K562 (cell line): ENCODE measurements around the gene UFC1. TPM values are rescaled to one million over a fixed set of nuclear protein-coding genes. Genes with fewer than 3 reads are reported as not detected.
"Not testable (repeated sequence)": the region's sequence is repeated elsewhere in the genome, so short reads cannot be mapped to it uniquely, and the experiment has no call there.

Experiments
- ATAC-seq: fragments of 200-7000 bp; cut with Tn5 transposase; 3 replicates; pipeline ENCODE4 v1.9.1; 2020; ENCODE audit warnings: moderate library complexity
- BruUV-seq: library from RNA; stranded (reverse); fragments of 400-500 nt; replicated peaks from 2 replicates; lab custom pipeline; 2021; lab: Mats Ljungman, UMichigan
- CTCF ChIA-PET: fragments of 300-600 bp; formaldehyde crosslinking; extraction: SDS; loops from one replicate; lab custom pipeline; 2021; ENCODE audit warnings: low intra/inter-chr PET ratio; lab: Yijun Ruan, JAX
- POLR2A ChIA-PET: fragments of 300-600, 350-650 bp; sonication (Branson Sonifier 250); formaldehyde crosslinking; extraction: SDS; loops from one replicate; lab custom pipeline; 2021; ENCODE audit warnings: antibody characterized with exemption, inconsistent platforms; lab: Yijun Ruan, JAX
- DNase-seq, 4 experiments: peaks; one replicate each; pipeline versions ENCODE4 v3.0.0 to v3.0.0-alpha.2; 2011 to 2018; ENCODE audit warnings: low spot score in 3 of 4, mixed read lengths in 3 of 4; ENCODE audit errors: extremely low read depth in 1 of 4
- FAIRE-seq: peaks from 2 replicates; lab custom pipeline; 2011; peaks lifted over from hg19 to GRCh38; lab: Jason Lieb, UNC
- H2AFZ ChIP-seq: 2 replicates; pipeline ENCODE4 v1.6.0; 2011; ENCODE audit warnings: low read depth, low read length, control low read depth, inconsistent platforms
- H3K27ac ChIP-seq: fragments of 200-600 bp; 3 replicates; pipeline ENCODE4 v1.8.0; 2011; ENCODE audit warnings: low read depth, mild to moderate bottlenecking, control low read depth, inconsistent platforms, low read length, moderate library complexity, mixed read lengths; ENCODE audit errors: extremely low read depth
- H3K27me3 ChIP-seq, 2 experiments: fragments of 300-600 bp in 1 of 2; 2 replicates in 1 of 2; 3 replicates in 1 of 2; pipeline versions ENCODE4 v1.6.0 to v1.8.0; 2011; ENCODE audit warnings: inconsistent platforms in 2 of 2, low read length in 2 of 2, mild to moderate bottlenecking in 1 of 2, mixed read lengths in 1 of 2, moderate library complexity in 1 of 2; ENCODE audit not compliant: control insufficient read depth in 2 of 2, insufficient read depth in 2 of 2
- H3K36me3 ChIP-seq: fragments of 300-600 bp; 3 replicates; pipeline ENCODE4 v1.8.0; 2011; ENCODE audit warnings: mild to moderate bottlenecking, low read length, inconsistent platforms; ENCODE audit not compliant: control insufficient read depth, insufficient read depth
- H3K4me1 ChIP-seq, 2 experiments: fragments of 200-600 bp in 1 of 2; replicated peaks in 1 of 2; 2 replicates in 1 of 2; 3 replicates in 1 of 2; pipeline versions ENCODE4 v1.5.1 to v1.8.0; 2011; ENCODE audit warnings: inconsistent platforms in 2 of 2, low read length in 2 of 2, mild to moderate bottlenecking in 1 of 2, mixed read lengths in 1 of 2, moderate library complexity in 1 of 2; ENCODE audit not compliant: control insufficient read depth in 2 of 2, insufficient read depth in 2 of 2
- H3K4me2 ChIP-seq: 2 replicates; pipeline ENCODE4 v1.6.1; 2011; ENCODE audit warnings: low read length, control low read depth, inconsistent platforms, mixed read lengths; ENCODE audit not compliant: insufficient read depth
- H3K4me3 ChIP-seq: fragments of 200-600 bp; sonication (generic), shearing (Covaris generic); 2 replicates; pipeline ENCODE4 v1.5.1; 2016; ENCODE audit warnings: control low read depth, inconsistent platforms
- H3K79me2 ChIP-seq: fragments of 200-600 bp; 3 replicates; pipeline ENCODE4 v1.8.0; 2011; ENCODE audit warnings: low read length, inconsistent platforms; ENCODE audit not compliant: control insufficient read depth, insufficient read depth
- H3K9ac ChIP-seq, 2 experiments: 2 replicates each; pipeline versions ENCODE4 v1.6.0 to v1.6.1; 2011; ENCODE audit warnings: low read depth in 2 of 2, low read length in 2 of 2, control low read depth in 1 of 2, inconsistent platforms in 1 of 2, mild to moderate bottlenecking in 1 of 2, mixed read lengths in 1 of 2; ENCODE audit not compliant: insufficient read depth in 1 of 2
- H3K9me1 ChIP-seq: one replicate; pipeline ENCODE4 v1.6.0; 2011; ENCODE audit warnings: inconsistent platforms, mild to moderate bottlenecking, low read length, moderate library complexity; ENCODE audit not compliant: control insufficient read depth, insufficient read depth
- H3K9me3 ChIP-seq: replicated peaks from 2 replicates; pipeline ENCODE4 v1.5.1; 2011; ENCODE audit warnings: low read depth, low read length, inconsistent platforms; ENCODE audit not compliant: control insufficient read depth, insufficient read depth
- H4K20me1 ChIP-seq: replicated peaks from 2 replicates; pipeline ENCODE4 v1.6.1; 2011; ENCODE audit warnings: low read length, inconsistent platforms, mixed read lengths; ENCODE audit not compliant: control insufficient read depth, insufficient read depth
- WGBS: fragments of 100-300 bp; shearing (Covaris generic); methylation state at CpG from one replicate; pipeline ENCODE4 v1.1.6; 2016; ENCODE audit warnings: low coverage, mixed read lengths; ENCODE audit not compliant: insufficient coverage; ENCODE audit errors: missing lambda C conversion rate; 5-methylcytosine and 5-hydroxymethylcytosine counted together
- in situ Hi-C: fragments of 300-500 bp; cut with MboI; formaldehyde crosslinking; loops from 4 replicates; pipeline ENCODE4 v1.15.0; 2018; ENCODE audit warnings: inconsistent platforms, mixed read lengths
- intact Hi-C: fragments of 100-400 bp; cut with micrococcal nuclease; formaldehyde crosslinking; loops from 2 replicates; pipeline ENCODE4 v1.14.2; 2022
- polyA plus RNA-seq, 8 experiments: library from polyadenylated mRNA; depleted of rRNA in 4 of 8; stranded (reverse) in 5 of 8; unstranded in 3 of 8; fragments of >200 nt; fragmentation: Nextera tagmentation in 2 of 8; fragmentation: Illumina TruSeq in 1 of 8; extraction: Ambion mirVana in 2 of 8; extraction: Trizol in 1 of 8; gene quantifications; 2 replicates each; pipeline versions ENCODE4 v1.2.1 to v1.2.3, GENCODE V29; 2011 to 2014; ENCODE audit warnings: inconsistent platforms in 1 of 8, missing spikeins in 1 of 8
- total RNA-seq, 7 experiments: library from RNA; depleted of rRNA in 6 of 7; stranded (reverse); fragments of >200 nt in 6 of 7; fragmentation: Illumina TruSeq in 2 of 7; extraction: Trizol in 2 of 7; gene quantifications; 2 replicates each; pipeline versions ENCODE4 v1.2.1 to v1.2.3, GENCODE V29; 2011 to 2021; ENCODE audit warnings: low replicate concordance in 1 of 7
- TF ChIP-seq, protein P1 (sequence below): sonication (generic); formaldehyde crosslinking; IDR thresholded peaks from 2 replicates; pipeline ENCODE4 v1.9.0; 2022; ENCODE audit warnings: mild to moderate bottlenecking, missing genetic modification reagents
- TF ChIP-seq, protein P2 (sequence below): sonication (generic); formaldehyde crosslinking; IDR thresholded peaks from 2 replicates; pipeline ENCODE4 v1.9.0; 2022; ENCODE audit warnings: mild to moderate bottlenecking, missing genetic modification reagents
- TF ChIP-seq, protein P3 (sequence below): sonication (generic); formaldehyde crosslinking; IDR thresholded peaks from 2 replicates; pipeline ENCODE4 v1.8.1; 2023; ENCODE audit warnings: mild to moderate bottlenecking, missing genetic modification reagents

Gene UFC1
- total and polyA plus RNA-seq, 9 of the 15 experiments (the other 6 are each of a cell fraction or from before 2014, with no cell fraction given) = 92.8 to 220 (median 161) TPM

DNA sequence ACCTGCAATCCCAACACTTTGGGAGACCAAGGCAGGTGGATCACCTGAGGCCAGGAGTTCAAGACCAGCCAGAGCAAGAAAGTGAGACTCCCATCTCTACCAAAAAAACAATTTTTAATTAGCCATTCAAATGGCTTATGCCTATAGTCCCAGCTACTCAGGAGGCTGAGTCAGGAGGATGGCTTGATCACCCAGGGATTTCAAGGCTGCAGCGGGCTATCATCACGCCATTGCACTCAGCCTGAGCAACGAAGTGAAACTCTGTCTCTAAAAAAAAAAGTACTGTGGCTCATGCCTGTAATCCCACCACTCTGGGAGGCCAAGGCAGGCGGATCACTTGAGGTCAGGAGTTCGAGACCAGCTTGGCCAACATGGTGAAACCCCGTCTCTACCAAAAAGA, 37.8 kb upstream of the UFC1 start:
- peak overlapping the region; percentile 97 to 99; a peak in 3 of 4 replicates for H3K9ac ChIP-seq
- POLR2A ChIA-PET = interaction anchor here (1.1 to 5.3 kb wide), 6 partner anchors 11 to 38 kb away, joined by 4 to 39 read pairs (median 4); partner anchors contain the start of genes DEDD and UFC1
- TF ChIP-seq, protein P1, sequence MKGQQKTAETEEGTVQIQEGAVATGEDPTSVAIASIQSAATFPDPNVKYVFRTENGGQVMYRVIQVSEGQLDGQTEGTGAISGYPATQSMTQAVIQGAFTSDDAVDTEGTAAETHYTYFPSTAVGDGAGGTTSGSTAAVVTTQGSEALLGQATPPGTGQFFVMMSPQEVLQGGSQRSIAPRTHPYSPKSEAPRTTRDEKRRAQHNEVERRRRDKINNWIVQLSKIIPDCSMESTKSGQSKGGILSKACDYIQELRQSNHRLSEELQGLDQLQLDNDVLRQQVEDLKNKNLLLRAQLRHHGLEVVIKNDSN (CRISPR knock-in tag) = peak; percentile 27; the same call in 1 of the 2 replicates
- TF ChIP-seq, protein P2, sequence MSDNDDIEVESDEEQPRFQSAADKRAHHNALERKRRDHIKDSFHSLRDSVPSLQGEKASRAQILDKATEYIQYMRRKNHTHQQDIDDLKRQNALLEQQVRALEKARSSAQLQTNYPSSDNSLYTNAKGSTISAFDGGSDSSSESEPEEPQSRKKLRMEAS (CRISPR knock-in tag) = peak; percentile 32; the same call in 1 of the 2 replicates
- TF ChIP-seq, protein P3, sequence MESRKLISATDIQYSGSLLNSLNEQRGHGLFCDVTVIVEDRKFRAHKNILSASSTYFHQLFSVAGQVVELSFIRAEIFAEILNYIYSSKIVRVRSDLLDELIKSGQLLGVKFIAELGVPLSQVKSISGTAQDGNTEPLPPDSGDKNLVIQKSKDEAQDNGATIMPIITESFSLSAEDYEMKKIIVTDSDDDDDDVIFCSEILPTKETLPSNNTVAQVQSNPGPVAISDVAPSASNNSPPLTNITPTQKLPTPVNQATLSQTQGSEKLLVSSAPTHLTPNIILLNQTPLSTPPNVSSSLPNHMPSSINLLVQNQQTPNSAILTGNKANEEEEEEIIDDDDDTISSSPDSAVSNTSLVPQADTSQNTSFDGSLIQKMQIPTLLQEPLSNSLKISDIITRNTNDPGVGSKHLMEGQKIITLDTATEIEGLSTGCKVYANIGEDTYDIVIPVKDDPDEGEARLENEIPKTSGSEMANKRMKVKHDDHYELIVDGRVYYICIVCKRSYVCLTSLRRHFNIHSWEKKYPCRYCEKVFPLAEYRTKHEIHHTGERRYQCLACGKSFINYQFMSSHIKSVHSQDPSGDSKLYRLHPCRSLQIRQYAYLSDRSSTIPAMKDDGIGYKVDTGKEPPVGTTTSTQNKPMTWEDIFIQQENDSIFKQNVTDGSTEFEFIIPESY (CRISPR knock-in tag) = peak; percentile 35; the same call in 1 of the 2 replicates
- H3K27ac ChIP-seq = peak overlapping the region; percentile 27; the same call in 1 of the 3 replicates
- BruUV-seq, in situ Hi-C loops, DNase-seq, FAIRE-seq, intact Hi-C loops, H3K9me3 ChIP-seq, CTCF ChIA-PET, H2AFZ ChIP-seq, H3K27me3 ChIP-seq, ATAC-seq, H3K9me1 ChIP-seq, H4K20me1 ChIP-seq: not testable (repeated sequence)
- WGBS = 58% methylated on average over 5 of the region's 6 CpGs
- H3K36me3 ChIP-seq = peaks cover 71% of the 10 kb centered on the region
- peak overlapping the region; percentile 98 for H3K4me2 ChIP-seq
- peaks cover 28 to 49% of the 10 kb centered on the region in 2 experiments for H3K4me1 ChIP-seq
- H3K4me3 ChIP-seq = peak overlapping the region; percentile 81; the same call in 1 of the 2 replicates
- H3K79me2 ChIP-seq = peaks cover 94% of the 10 kb centered on the region
